T-helper 1 cell (primary cell): ENCODE data around the gene JTB.
"Not testable (repeated sequence)": the region's sequence is repeated elsewhere in the genome, so short reads cannot be mapped to it uniquely, and the experiment has no call there.

Experiments
- DNase-seq, 5 donors: peaks; one replicate each; pipeline ENCODE4 v3.0.0-alpha.2; 2012 to 2020
- total RNA-seq, 4 donors: gene quantifications; one replicate each; lab custom pipeline; 2026; lab: John Stamatoyannopoulos, UW

JTB gene
- total RNA-seq, result 10.5 to 16.6 (median 12.4) reads per million in 4 donors

GRCh38 chr1:153977250-153978240 is at the start of gene JTB:
Gene JTB (minus strand): TSS chr1:153977674. CDS start chr1:153977252, 422 bp downstream.
- DNase-seq, result peak; percentile 69 to 84 (median 78)

DNA sequence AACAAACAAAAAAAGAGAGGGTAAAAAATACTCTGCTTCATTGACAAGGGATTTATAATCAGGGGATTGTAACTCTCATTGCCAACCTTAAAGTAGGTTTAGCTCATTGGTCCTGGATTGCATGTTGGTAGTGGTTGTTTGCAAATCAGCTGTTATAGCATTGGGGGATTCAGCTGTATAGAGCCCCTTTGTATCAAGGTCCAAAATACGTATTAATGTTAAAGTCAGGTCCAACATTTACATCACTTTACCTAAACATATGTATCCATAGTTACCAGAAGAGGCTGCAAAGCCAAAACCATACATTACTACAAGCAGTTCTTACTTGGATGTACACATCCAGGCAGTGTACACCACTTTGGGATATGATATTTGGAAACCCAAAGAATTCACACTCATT is 42.5 kb upstream of the JTB start:
- DNase-seq, result no peak

GRCh38 chr1:154019269-154019668 is 41.8 kb upstream of the JTB start:
- no peak for DNase-seq

- no peak for DNase-seq
Measured at GRCh38 chr1:154014154-154014907, 36.9 kb upstream of the JTB start.

DNA sequence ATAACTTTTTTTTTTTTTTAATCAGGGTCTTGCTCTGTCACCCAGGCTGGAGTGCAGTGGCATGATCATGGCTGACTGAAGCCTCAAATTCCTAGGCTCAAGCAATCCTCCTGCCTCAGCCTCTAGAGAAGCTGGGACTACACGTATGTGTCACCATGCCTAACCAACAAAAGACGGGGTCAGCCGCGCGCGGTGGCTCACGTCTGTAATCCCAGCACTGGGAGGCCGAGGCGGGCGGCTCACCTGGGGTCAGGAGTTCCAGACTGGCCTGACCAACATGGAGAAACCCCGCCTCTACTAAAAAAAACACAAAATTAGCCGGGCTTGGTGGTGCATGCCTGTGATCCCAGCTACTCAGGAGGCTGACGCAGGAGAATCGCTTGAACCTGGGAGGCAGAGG is 35.1 kb upstream of the JTB start:
- DNase-seq, result not testable (repeated sequence)

DNA sequence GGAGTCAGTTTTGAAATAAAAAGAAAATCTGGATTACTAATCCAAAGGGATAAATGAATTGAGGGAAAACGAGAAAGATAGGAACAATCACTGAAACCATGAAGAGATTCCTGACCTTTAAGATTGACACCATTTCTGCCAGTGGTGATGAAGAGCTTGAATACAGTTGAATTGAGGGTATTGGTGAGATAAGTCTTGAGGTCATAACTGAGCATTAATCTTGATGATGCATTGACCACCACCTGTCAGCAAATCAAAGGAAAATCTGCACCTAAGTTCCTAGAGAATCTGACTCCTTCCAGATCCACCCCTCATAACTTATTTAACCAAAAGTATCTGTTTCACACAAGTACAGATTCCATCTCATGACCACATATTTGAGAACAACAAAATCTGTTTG is 34.7 kb upstream of the JTB start:
- no peak for DNase-seq

DNA sequence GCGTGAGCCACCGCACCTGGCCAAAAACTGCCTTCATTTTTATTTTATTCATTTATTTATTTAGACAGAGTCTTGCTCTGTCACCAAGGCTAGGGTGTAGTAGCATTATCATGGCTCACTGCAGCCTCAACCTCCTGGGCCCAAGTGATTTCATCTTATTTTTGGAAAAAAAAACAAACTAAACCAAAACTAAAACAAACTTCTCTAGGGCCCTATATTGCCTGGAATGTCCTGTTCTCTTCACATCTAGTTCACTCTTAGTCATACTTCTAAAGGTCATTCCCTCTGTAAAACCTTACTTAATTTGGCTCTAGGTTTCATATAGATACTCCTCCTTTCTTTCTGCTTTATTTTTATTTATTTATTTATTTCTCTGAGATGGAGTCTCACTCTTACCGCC is 28.7 kb upstream of the JTB start:
- DNase-seq, result no peak

- DNase-seq, result no peak
Measured at GRCh38 chr1:154000420-154000819, 22.9 kb upstream of the JTB start.

DNA sequence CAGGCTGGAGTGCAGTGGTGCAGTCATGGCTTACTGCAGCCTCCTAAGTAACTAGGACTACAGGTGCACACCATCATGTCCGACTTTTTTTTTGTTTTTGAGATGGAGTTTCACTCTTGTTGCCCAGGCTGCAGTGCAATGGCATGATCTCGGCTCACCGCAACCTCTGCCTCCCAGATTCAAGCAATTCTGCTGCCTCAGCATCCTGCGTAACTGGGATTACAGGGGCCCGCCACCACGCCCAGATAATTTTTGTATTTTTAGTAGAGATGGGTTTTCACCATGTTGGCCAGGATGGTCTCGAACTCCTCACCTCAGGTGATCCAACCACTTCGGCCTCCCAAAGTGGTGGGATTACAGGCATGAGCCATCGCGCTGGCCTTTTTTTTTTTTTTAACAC is 19.4 kb upstream of the JTB start:
- not testable (repeated sequence) for DNase-seq

GRCh38 chr1:153995640-153996039 is 18.2 kb upstream of the JTB start:
- no peak for DNase-seq

GRCh38 chr1:153995202-153995601 is 17.7 kb upstream of the JTB start:
- DNase-seq, result no peak

DNA sequence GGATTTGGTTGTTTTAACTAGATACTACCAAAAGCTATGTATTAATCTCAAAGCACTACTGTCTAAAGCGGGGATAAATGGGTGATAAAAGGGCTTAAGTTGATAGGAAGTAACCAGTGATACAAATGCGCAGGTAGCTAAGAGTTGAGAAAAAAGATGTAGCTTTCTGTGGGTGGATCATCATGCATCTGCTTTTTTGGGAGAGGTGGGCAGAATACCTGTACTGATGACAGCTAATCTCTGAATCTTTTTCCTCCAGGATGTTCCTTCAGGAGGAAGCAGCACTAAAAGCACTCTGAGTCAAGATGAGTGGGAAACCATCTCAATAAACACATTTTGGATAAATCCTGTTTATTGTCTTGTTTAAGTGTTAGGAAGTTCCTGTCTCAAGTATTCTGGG is 14.3 kb upstream of the JTB start:
- DNase-seq, result no peak

- no peak for DNase-seq
Measured at GRCh38 chr1:153991151-153991630, 13.7 kb upstream of the JTB start.

DNA sequence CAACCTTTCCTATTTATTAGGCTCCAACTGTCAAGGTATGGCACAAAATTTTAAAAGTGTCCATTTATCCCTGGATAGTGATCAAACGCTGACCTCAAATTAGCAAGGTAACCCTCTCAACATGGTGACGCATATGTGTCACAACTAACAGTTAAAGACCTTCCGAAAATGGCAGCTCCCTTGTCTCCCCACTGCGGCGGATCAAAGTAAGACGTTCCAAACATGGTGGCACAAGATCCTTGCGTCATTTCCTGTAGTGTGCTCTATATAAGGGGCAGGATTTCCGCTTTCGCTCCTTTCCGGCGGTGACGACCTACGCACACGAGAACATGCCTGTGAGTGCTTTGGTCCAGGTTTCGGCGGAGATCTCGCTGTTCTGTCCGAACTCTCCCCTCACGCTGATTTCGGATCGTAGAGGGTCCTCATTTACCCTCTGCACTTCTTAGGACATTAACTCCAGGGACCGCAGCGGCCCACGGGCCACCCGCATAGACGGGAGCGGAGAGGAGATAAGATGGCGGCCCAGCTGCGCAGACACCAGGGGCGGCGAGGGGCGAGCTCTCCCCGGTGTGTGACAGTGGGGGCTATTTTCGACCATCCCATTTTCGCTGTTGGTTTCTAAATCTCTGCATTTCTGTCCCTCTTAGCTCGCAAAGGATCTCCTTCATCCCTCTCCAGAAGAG is 13.1 kb upstream of the JTB start, which contains the start of gene RPS27:
RPS27 (plus strand) TSS at position 295 of the 683 bp plus-strand sequence; CDS start at position 330, 35 bp downstream.
- peak; percentile 76 to 97 (median 86) for DNase-seq

GRCh38 chr1:153987621-153988020 is 10.1 kb upstream of the JTB start:
- DNase-seq, result no peak

- no peak for DNase-seq
Measured at GRCh38 chr1:153985941-153986761, 8.7 kb upstream of the JTB start, which contains the start of gene RAB13. Gene RAB13 (minus strand): TSS chr1:153986339. CDS start chr1:153986236, 103 bp downstream.

GRCh38 chr1:153985341-153985912 is 8.0 kb upstream of the JTB start:
- no peak for DNase-seq

- DNase-seq, result no peak
Measured at GRCh38 chr1:153984123-153984894, 6.8 kb upstream of the JTB start.

DNA sequence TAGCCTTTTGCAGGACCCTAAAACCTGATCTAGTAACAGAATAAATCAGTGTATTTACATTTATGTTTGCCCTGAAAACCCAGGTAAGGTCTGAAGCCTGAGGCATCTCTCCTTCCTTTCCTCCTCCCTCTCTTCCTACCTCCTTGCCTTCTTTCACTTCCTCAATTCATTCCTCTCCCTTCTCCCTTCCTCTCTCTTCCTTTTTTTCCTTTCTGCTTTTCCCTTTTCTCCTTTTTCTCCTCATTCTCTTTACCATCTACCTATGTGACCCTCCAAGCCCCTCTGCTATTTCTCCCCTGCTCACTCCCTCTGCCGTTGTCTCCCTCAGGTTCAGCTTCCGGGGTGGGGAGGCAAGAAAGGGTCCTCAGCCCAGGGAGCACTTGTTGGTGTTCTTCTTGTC is 4.3 kb upstream of the JTB start:
- not testable (repeated sequence) for DNase-seq

- not testable (repeated sequence) for DNase-seq
Measured at GRCh38 chr1:153979091-153979490, 1.6 kb upstream of the JTB start.
